Brain microvascular endothelial cell (primary cell): ENCODE measurements around the gene KRTAP4-8.
A peak's percentile ranks its signal among the peaks of the same experiment; 100 is the strongest.
"Not testable (repeated sequence)": the region's sequence is repeated elsewhere in the genome, so short reads cannot be mapped to it uniquely, and the experiment has no call there.

ENCODE experiments used
- DNase-seq: peaks from one replicate; pipeline ENCODE4 v3.0.0-alpha.2; 2020
- H3K27ac ChIP-seq: fragments of 250-450 bp; sonication (Bioruptor Pico); 2 replicates; pipeline ENCODE4 v1.5.1; 2020; ENCODE audit warnings: mild to moderate bottlenecking, moderate library complexity
- H3K27me3 ChIP-seq: fragments of 250-450 bp; sonication (Bioruptor Pico); replicated peaks from 2 replicates; pipeline ENCODE4 v1.5.1; 2020; ENCODE audit warnings: mild to moderate bottlenecking
- H3K36me3 ChIP-seq: fragments of 250-450 bp; sonication (Bioruptor Pico); replicated peaks from 2 replicates; pipeline ENCODE4 v1.5.1; 2020; ENCODE audit warnings: mild to moderate bottlenecking
- H3K4me3 ChIP-seq: 2 replicates; pipeline ENCODE4 v1.5.1; 2011; ENCODE audit warnings: low read depth, mild to moderate bottlenecking, control low read depth, low read length, moderate library complexity
- CTCF ChIP-seq: IDR thresholded peaks from 2 replicates; pipeline ENCODE4 v1.5.1; 2011; ENCODE audit warnings: low read depth, mild to moderate bottlenecking, moderate library complexity, low read length, control low read depth, inconsistent platforms; ENCODE audit errors: missing control alignments
- in situ Hi-C: cut with HindIII; loops from 2 replicates; pipeline ENCODE4 v1.10.0; 2017; ENCODE audit warnings: low sequenced_read_pairs, low pct_ligation_motif_present

Gene KRTAP4-8

GRCh38 chr17:41063449-41063848, 34.5 kb downstream of the KRTAP4-8 start:
- in situ Hi-C loops: no loop called here
- no peak for DNase-seq
- H3K27me3 ChIP-seq: no peaks in the 10 kb centered on the region
- no peaks in the 10 kb centered on the region for H3K36me3 ChIP-seq
- TF ChIP-seq CTCF: no peak
- no peak overlapping the region for H3K27ac ChIP-seq
- H3K4me3 ChIP-seq: no peak overlapping the region

GRCh38 chr17:41061964-41062363, 36.0 kb downstream of the KRTAP4-8 start:
- in situ Hi-C loops: no loop called here
- peak; percentile 75 for DNase-seq

DNA sequence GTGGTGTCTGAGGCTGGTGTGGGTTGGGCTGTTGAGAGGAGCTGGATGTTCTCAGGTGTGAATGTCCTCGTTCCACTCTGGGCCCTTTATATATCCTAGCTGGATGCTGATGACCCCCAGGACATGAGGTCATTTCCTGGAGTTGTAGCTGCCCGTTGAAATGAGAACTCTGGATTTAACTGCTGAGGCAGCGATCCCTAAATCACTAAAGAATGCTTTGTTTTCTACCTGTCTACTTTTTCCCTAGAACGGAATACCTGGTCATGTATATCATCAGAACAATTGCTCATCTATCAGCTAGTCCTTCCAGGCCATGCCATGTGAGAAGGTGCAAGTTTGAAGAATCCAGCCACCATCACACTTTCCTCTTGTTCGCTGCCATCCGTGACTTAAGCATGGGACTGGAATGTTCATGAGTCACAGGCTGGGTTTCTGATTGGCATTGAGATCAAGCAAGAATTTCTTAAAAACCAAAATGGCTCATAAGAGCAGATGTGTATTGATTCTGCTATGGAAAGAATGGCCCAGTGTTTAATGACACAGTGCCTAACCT, 37.8 kb downstream of the KRTAP4-8 start, which contains the start of gene KRTAP2-3:
Gene KRTAP2-3 (minus strand): TSS at position 63 of the 553 bp plus-strand sequence. CDS start 64 bp downstream, outside the sequence.
- in situ Hi-C loops: no loop called here
- H3K27ac ChIP-seq: peak within 1 kb of the TSS; percentile 89
- TF ChIP-seq CTCF: no peak
- H3K36me3 ChIP-seq: no peaks in the 10 kb centered on the region
- no peak within 1 kb of the TSS for H3K4me3 ChIP-seq
- peak; percentile 89 for DNase-seq
- no peaks in the 10 kb centered on the region for H3K27me3 ChIP-seq

More at GRCh38 chr17:41061964-41062363, 36.0 kb downstream of the KRTAP4-8 start:
- H3K4me3 ChIP-seq: no peak overlapping the region
- peak overlapping the region; percentile 89 for H3K27ac ChIP-seq
- no peak for TF ChIP-seq CTCF
- no peaks in the 10 kb centered on the region for H3K27me3 ChIP-seq
- H3K36me3 ChIP-seq: no peaks in the 10 kb centered on the region

- H3K36me3 ChIP-seq, in situ Hi-C loops, H3K27me3 ChIP-seq, H3K4me3 ChIP-seq: not testable (repeated sequence)
- DNase-seq: peak; percentile 51
- peak overlapping the region; percentile 89 for H3K27ac ChIP-seq
Observed at GRCh38 chr17:41059276-41060051, 38.5 kb downstream of the KRTAP4-8 start.

- in situ Hi-C loops: no loop called here
- no peak for DNase-seq
- H3K27me3 ChIP-seq: no peaks in the 10 kb centered on the region
- H3K36me3 ChIP-seq: no peaks in the 10 kb centered on the region
- H3K4me3 ChIP-seq: no peak overlapping the region
- TF ChIP-seq CTCF: no peak
- peak overlapping the region; percentile 71 for H3K27ac ChIP-seq
Observed at GRCh38 chr17:41058741-41059140, 39.2 kb downstream of the KRTAP4-8 start.

- H3K27ac ChIP-seq: no peak overlapping the region
- H3K36me3 ChIP-seq: no peaks in the 10 kb centered on the region
- no peak for TF ChIP-seq CTCF
- H3K27me3 ChIP-seq: no peaks in the 10 kb centered on the region
- in situ Hi-C loops: no loop called here
- no peak overlapping the region for H3K4me3 ChIP-seq
- no peak for DNase-seq
Observed at GRCh38 chr17:41057547-41057946, 40.4 kb downstream of the KRTAP4-8 start.

GRCh38 chr17:41055130-41055529, 42.8 kb downstream of the KRTAP4-8 start, which contains the start of gene KRTAP2-2:
KRTAP2-2 (minus strand) TSS chr17:41055230; CDS start chr17:41055211, 19 bp downstream.
- DNase-seq, H3K4me3 ChIP-seq, H3K27me3 ChIP-seq, H3K27ac ChIP-seq, H3K36me3 ChIP-seq, in situ Hi-C loops: not testable (repeated sequence)

DNA sequence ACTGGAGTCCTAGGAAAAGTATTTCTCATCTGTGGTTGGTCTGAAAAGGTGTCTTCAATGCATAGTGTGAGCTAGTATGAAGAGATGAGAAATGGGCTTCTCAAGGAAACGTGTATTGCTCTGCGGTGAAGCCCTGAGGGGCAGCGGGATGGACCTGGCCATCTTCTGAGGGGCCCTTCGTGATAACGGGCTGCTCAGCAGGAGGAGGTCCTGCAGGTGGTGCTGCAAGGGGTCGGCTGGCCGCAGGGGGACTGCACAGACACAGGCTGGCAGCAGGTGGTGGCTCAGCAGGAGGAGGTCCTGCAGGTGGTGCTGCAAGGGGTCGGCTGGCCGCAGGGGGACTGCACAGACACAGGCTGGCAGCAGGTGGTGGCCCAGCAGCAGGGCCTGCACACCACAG, 43.4 kb downstream of the KRTAP4-8 start:
- H3K27me3 ChIP-seq, DNase-seq, H3K27ac ChIP-seq, H3K4me3 ChIP-seq, H3K36me3 ChIP-seq, in situ Hi-C loops: not testable (repeated sequence)
